ENCODE results near the gene BTG4. TPM values are rescaled to one million over a fixed set of nuclear protein-coding genes. Genes with fewer than 3 reads are reported as not detected.

BTG4 gene
- total RNA-seq, 4 donors from 2014 or later = not detected

GRCh38 chr11:111525456-111525855, 13.3 kb upstream of the BTG4 start:
- intact Hi-C loops (cut with DNase I) = no loop called here
- Histone ChIP-seq H3K27me3 (no peaks in the 10 kb centered on the region), H3K27ac (no peak overlapping the region), H3K9me3 (no peaks in the 10 kb centered on the region), H3K4me1 (no peaks in the 10 kb centered on the region), H3K4me3 (replicated peaks in 1 of 3) (no peak overlapping the region), H3K36me3 (no peaks in the 10 kb centered on the region)
- DNase-seq = no peak
- whole genome bisulfite sequencing, 2 donors = 98 to 100% methylated on average over 1 of the region's 1 CpG
- TF ChIP-seq, protein P1, sequence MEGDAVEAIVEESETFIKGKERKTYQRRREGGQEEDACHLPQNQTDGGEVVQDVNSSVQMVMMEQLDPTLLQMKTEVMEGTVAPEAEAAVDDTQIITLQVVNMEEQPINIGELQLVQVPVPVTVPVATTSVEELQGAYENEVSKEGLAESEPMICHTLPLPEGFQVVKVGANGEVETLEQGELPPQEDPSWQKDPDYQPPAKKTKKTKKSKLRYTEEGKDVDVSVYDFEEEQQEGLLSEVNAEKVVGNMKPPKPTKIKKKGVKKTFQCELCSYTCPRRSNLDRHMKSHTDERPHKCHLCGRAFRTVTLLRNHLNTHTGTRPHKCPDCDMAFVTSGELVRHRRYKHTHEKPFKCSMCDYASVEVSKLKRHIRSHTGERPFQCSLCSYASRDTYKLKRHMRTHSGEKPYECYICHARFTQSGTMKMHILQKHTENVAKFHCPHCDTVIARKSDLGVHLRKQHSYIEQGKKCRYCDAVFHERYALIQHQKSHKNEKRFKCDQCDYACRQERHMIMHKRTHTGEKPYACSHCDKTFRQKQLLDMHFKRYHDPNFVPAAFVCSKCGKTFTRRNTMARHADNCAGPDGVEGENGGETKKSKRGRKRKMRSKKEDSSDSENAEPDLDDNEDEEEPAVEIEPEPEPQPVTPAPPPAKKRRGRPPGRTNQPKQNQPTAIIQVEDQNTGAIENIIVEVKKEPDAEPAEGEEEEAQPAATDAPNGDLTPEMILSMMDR (IDR thresholded peaks at IDR 0.05) = no peak
- no peak for TF ChIP-seq POLR2A (IDR thresholded peaks at IDR 0.05)

GRCh38 chr11:111524056-111524455, 11.9 kb upstream of the BTG4 start:
- no peak for DNase-seq
- Histone ChIP-seq H3K36me3 (no peaks in the 10 kb centered on the region), H3K9me3 (no peaks in the 10 kb centered on the region), H3K4me3 (replicated peaks in 1 of 3) (no peak overlapping the region), H3K27me3 (no peaks in the 10 kb centered on the region), H3K4me1 (no peaks in the 10 kb centered on the region), H3K27ac (no peak overlapping the region)
- TF ChIP-seq, protein P1 (IDR thresholded peaks at IDR 0.05) = no peak
- TF ChIP-seq POLR2A (IDR thresholded peaks at IDR 0.05) = no peak
- intact Hi-C loops (cut with DNase I) = no loop called here
- WGBS, 2 donors = 65 to 83% methylated on average over 1 of the region's 1 CpG

DNA sequence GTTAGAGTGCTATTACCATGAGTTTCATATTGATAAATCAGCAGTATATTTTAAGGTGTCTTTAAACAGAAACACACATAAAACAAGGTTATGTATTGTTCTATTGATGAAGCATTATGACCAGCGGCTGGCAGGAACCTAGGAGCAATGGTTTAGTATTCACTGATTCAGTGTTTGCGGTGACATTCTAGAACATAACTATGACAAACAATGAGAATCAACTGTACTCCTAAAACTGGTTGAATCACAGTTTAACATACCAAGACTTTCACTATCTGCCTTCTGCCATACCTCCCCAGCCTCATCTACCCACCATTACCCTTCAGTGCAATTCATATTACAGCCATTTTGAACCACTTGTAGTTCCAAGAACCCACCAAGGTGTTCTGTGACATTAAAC, 11.2 kb upstream of the BTG4 start:
- no peak for DNase-seq
- no peak overlapping the region for H3K4me3 ChIP-seq (replicated peaks in 1 of 3)
- 97 to 100% methylated on average over 2 of the region's 2 CpGs for WGBS, 2 donors
- TF ChIP-seq POLR2A (IDR thresholded peaks at IDR 0.05) = no peak
- TF ChIP-seq, protein P1 (IDR thresholded peaks at IDR 0.05) = no peak
- no peak overlapping the region for H3K27ac ChIP-seq
- H3K4me1 ChIP-seq = no peaks in the 10 kb centered on the region
- H3K36me3 ChIP-seq = no peaks in the 10 kb centered on the region
- no peaks in the 10 kb centered on the region for H3K27me3 ChIP-seq
- H3K9me3 ChIP-seq = no peaks in the 10 kb centered on the region
- intact Hi-C loops (cut with DNase I) = no loop called here

DNA sequence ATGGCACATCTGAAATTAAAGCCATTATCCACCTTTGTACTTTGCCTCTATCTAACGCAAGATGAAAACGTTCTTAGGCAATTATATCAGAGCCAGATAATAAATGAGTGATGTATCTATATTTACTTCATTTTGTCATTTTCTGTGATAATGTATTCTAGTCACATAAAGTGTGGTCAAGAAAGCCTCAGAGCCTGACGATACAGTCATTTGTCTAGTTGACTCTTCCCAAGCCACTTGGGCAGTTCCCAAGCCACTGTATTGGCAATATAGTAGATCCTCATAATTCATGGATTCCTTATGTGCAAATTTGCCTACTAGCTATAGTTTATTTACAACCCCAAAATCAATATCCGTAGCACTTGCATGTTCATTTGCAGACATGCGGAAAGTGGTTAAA, 10.2 kb upstream of the BTG4 start:
- 91% methylated on average over 5 of the region's 5 CpGs for WGBS, 2 donors
- Histone ChIP-seq H3K27me3 (no peaks in the 10 kb centered on the region), H3K4me1 (no peaks in the 10 kb centered on the region), H3K36me3 (no peaks in the 10 kb centered on the region), H3K27ac (no peak overlapping the region), H3K4me3 (replicated peaks in 1 of 3) (no peak overlapping the region), H3K9me3 (no peaks in the 10 kb centered on the region)
- TF ChIP-seq, protein P1 (IDR thresholded peaks at IDR 0.05) = no peak
- TF ChIP-seq POLR2A (IDR thresholded peaks at IDR 0.05) = no peak
- no peak for DNase-seq
- intact Hi-C loops (cut with DNase I) = no loop called here

DNA sequence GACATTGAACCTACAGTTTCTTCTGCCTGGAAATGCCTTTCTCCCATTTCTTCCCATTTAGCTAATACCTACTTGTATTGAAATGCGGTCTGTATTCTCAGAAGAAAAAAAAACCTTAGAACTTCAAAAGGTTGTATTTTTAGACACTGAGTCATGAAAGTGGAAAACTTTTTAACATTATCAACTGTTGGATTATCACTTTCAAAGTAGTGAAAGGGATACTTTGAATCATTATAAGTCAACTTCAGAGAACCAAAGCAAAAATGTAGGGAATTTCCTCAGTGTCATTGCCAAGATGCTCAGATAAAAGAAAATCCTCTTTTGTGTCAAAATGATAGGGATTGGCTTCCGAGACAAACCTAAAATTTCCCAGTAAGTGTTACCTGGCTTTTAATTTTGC, 8.9 kb upstream of the BTG4 start:
- no peak for TF ChIP-seq POLR2A (IDR thresholded peaks at IDR 0.05)
- TF ChIP-seq, protein P1 (IDR thresholded peaks at IDR 0.05) = no peak
- intact Hi-C loops (cut with DNase I) = no loop called here

More for the DNA sequence above, 8.9 kb upstream of the BTG4 start:
- no peak for DNase-seq
- no peaks in the 10 kb centered on the region for H3K36me3 ChIP-seq
- no peaks in the 10 kb centered on the region for H3K9me3 ChIP-seq
- WGBS, 2 donors = 79 to 85% methylated on average over 2 of the region's 2 CpGs
- H3K4me3 ChIP-seq (replicated peaks in 1 of 3) = no peak overlapping the region
- no peaks in the 10 kb centered on the region for H3K27me3 ChIP-seq
- H3K4me1 ChIP-seq = no peaks in the 10 kb centered on the region
- no peak overlapping the region for H3K27ac ChIP-seq

Data from thyroid gland (tissue), 4 donors.